Activated CD8-positive, alpha-beta memory T cell treated with anti-CD3 and anti-CD28 coated beads, Interleukin-2, amount 50 U/mL, for 24 hours (primary cell): ENCODE measurements around the gene RNF25.

Source experiments
- DNase-seq: peaks from one replicate; pipeline ENCODE4 v3.0.0-alpha.2; 2020; ENCODE audit errors: extremely low read depth

The RNF25 gene

GRCh38 chr2:218626369-218626768 lies 45.4 kb downstream of the RNF25 start:
- DNase-seq, result no peak

- no peak for DNase-seq
These were observed 48.5 kb downstream of the RNF25 start for GRCh38 chr2:218623366-218623705.

GRCh38 chr2:218622606-218623365 lies 49.0 kb downstream of the RNF25 start:
- DNase-seq, result no peak

- no peak for DNase-seq
These were observed 50.8 kb downstream of the RNF25 start for GRCh38 chr2:218621007-218621406.

GRCh38 chr2:218618102-218618860 lies 53.5 kb downstream of the RNF25 start:
- no peak for DNase-seq

GRCh38 chr2:218615868-218616315 lies 55.9 kb downstream of the RNF25 start:
- no peak for DNase-seq
